GM12865 (cell line): Measurements from ENCODE around the gene CDKN2B.

Experiments used
- DNase-seq: peaks from one replicate; pipeline ENCODE4 v3.0.0; 2010; ENCODE audit warnings: low read depth
- H3K4me3 ChIP-seq: 2 replicates; pipeline ENCODE4 v1.5.1; 2011; ENCODE audit warnings: mild to moderate bottlenecking, low read depth, low read length, control low read depth
- TF ChIP-seq, protein P1 (sequence below): IDR thresholded peaks from 2 replicates; pipeline ENCODE4 v1.5.1; 2011; ENCODE audit warnings: low read length, control low read depth, low read depth, inconsistent platforms; ENCODE audit not compliant: insufficient read depth; ENCODE audit errors: missing control alignments

CDKN2B gene

GRCh38 chr9:22052376-22052945 lies 43.4 kb upstream of the CDKN2B start:
- peak; percentile 27 for DNase-seq
- TF ChIP-seq, protein P1, sequence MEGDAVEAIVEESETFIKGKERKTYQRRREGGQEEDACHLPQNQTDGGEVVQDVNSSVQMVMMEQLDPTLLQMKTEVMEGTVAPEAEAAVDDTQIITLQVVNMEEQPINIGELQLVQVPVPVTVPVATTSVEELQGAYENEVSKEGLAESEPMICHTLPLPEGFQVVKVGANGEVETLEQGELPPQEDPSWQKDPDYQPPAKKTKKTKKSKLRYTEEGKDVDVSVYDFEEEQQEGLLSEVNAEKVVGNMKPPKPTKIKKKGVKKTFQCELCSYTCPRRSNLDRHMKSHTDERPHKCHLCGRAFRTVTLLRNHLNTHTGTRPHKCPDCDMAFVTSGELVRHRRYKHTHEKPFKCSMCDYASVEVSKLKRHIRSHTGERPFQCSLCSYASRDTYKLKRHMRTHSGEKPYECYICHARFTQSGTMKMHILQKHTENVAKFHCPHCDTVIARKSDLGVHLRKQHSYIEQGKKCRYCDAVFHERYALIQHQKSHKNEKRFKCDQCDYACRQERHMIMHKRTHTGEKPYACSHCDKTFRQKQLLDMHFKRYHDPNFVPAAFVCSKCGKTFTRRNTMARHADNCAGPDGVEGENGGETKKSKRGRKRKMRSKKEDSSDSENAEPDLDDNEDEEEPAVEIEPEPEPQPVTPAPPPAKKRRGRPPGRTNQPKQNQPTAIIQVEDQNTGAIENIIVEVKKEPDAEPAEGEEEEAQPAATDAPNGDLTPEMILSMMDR = no peak

DNA sequence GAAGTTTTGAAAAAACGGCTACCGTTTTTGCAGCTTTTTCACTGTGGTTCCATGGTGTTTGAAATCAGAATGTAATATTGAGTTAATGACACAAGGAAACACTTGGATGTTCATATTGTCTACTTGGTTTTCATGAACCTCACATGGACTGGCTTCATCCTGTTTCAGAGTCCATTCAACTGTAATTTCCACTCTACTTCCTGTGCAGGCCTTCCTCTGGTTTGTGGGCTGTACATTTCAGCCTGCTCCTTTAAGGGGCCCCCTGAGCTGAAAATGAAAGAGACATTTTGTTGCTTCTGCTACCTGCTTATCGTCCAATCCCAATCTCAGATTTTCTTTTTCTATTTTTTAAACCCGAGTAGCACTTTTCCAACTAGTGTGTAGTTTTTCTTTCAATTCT lies 41.8 kb upstream of the CDKN2B start:
- TF ChIP-seq, protein P1 = no peak
- DNase-seq = peak; percentile 40
- H3K4me3 ChIP-seq = no peak overlapping the region

More at GRCh38 chr9:22052376-22052945, 43.4 kb upstream of the CDKN2B start:
- no peak overlapping the region for H3K4me3 ChIP-seq

DNA sequence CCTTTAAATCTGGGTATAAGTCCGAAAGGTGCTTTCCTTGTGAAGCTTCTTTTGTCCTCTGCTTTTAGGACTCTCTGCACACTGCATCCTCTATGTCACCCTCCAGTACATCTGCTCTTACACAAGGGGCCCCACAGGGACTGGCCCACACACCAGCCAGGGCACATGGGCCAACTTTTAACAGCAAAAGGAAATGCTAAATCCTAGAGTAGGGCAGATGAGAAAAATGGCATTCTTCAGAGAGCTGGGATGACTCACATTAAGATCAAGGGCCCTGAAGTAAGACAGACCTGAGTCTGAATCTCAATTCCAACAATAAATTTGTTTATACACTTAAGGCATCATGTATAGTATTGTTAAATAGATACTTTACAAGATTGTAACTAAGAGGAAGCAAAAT lies 40.3 kb upstream of the CDKN2B start:
- no peak for DNase-seq
- H3K4me3 ChIP-seq = no peak overlapping the region
- TF ChIP-seq, protein P1 = no peak

- TF ChIP-seq, protein P1 = no peak
- DNase-seq = no peak
Observed at GRCh38 chr9:22047596-22047995, 38.5 kb upstream of the CDKN2B start.

DNA sequence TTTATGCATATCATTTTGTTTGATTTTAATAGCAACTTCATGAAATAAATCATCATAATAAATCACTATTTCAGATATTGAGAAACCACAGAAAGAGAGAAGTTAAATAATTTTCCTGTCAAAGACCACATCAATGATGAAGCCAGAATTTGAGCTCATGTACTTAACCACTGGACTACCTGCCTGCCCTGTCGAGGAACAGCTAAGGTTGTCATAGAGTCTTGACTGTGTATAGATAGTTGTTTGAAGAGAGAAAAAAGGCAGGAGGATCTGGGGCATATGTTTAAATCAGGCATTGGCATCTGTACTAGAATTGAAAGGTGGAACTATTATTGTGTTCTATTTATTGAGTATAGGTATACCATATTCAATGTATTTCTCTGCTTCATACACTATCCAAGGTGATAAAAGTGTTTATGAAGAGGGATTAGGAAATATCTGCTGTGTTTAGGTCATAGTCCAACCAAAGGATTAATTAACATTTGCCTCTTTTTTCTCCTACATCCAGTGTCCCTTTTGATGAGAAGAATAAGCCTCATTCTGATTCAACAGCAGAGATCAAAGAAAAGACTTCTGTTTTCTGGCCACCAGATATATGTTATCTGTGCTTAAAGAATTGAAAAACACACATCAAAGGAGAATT lies 37.3 kb upstream of the CDKN2B start:
- H3K4me3 ChIP-seq = no peak overlapping the region
- TF ChIP-seq, protein P1 = no peak
- DNase-seq = no peak

More at GRCh38 chr9:22047596-22047995, 38.5 kb upstream of the CDKN2B start:
- no peak overlapping the region for H3K4me3 ChIP-seq

- H3K4me3 ChIP-seq = no peak overlapping the region
- no peak for DNase-seq
- TF ChIP-seq, protein P1 = no peak
Observed at GRCh38 chr9:22045423-22045822, 36.3 kb upstream of the CDKN2B start.

DNA sequence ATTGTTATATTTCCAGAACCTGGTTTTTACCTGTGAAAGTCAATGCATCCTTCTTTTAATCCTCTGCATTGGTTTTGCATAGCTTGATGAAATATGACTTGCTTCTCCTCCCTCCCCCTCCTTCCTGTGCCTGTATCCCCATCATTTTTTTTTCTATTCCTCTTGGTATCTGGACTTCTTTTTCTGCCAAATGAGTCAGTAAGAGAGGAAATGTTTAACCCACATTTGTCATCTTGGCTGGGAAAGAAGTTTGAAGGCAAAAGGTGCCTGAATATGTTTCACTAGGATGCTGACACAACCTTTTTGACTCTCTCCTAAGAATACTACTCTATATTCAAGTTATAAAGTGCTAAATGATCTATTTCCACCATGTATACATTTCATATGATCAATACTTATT lies 35.5 kb upstream of the CDKN2B start:
- DNase-seq = no peak
- TF ChIP-seq, protein P1 = no peak
- H3K4me3 ChIP-seq = no peak overlapping the region
